ENCODE measurements around the gene DEPDC1.

DNA sequence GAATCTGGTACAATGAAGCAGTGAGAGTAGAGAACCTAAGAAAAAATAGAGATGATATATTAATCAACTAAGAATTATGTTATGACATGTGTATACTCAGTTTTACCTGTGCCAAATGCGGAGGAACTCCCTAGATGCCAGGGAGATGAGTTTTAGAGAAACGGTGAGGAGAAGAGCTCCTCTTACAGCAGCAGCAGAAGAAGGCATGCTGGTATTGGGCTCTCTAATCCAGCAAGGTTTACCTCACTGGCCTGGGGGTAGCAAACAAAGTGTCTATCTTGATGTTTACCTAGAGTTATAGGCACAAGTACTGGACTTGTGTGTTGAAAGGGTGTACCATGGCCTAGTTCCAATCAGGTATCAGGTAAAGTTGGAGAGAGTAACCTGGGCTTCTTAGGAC lies 28.9 kb upstream of the DEPDC1 start:
- TF ChIP-seq, protein P1, sequence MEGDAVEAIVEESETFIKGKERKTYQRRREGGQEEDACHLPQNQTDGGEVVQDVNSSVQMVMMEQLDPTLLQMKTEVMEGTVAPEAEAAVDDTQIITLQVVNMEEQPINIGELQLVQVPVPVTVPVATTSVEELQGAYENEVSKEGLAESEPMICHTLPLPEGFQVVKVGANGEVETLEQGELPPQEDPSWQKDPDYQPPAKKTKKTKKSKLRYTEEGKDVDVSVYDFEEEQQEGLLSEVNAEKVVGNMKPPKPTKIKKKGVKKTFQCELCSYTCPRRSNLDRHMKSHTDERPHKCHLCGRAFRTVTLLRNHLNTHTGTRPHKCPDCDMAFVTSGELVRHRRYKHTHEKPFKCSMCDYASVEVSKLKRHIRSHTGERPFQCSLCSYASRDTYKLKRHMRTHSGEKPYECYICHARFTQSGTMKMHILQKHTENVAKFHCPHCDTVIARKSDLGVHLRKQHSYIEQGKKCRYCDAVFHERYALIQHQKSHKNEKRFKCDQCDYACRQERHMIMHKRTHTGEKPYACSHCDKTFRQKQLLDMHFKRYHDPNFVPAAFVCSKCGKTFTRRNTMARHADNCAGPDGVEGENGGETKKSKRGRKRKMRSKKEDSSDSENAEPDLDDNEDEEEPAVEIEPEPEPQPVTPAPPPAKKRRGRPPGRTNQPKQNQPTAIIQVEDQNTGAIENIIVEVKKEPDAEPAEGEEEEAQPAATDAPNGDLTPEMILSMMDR (IDR thresholded peaks at IDR 0.05; ENCODE audit: low read depth, low read length) = no peak
- TF ChIP-seq EZH2phosphoT487 (IDR thresholded peaks at IDR 0.05; ENCODE audit: low read depth) = no peak
